Measurements from ENCODE around the gene KMT2C.
"Not testable (repeated sequence)": the region's sequence is repeated elsewhere in the genome, so short reads cannot be mapped to it uniquely, and the experiment has no call there.

The KMT2C gene

DNA sequence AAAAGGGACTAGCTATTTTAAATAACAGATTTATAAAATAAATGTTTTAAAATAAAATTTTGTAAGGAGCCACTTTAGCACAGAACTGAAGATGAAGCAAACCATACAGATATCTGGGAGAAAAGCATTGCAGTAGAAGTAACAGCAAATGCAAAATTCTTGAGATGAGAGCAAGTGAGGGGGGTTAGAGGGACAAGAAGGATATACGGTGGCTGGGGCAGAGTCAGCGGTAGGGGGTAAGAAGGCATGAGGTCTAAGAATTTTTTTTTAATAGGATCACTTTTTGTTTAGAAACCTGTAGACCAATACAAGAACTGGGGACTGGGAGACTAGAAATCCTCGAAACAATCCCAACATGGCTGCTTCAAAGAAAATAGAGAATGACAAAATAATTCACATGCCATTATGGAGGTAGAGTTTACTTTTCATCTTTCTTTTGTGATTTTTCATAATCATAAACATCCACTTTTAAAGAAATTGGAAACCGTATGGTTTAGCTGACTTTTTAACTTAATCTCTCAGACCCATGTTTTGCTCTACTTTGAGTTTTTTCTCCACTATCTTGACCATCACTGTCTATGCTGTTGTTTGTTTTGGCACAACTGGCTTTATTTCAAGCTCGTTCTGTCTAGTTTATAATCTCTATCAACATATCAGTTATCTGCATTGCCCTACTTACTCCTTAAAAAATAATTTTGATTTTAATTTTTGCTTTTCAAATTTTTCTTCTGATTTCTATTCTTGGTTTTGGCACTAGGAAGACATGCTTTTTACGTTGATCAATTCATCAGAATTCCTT is 73.5 kb downstream of the KMT2C start:
- DNase-seq (ENCODE audit: low read depth in 2 of 2): no peak

DNA sequence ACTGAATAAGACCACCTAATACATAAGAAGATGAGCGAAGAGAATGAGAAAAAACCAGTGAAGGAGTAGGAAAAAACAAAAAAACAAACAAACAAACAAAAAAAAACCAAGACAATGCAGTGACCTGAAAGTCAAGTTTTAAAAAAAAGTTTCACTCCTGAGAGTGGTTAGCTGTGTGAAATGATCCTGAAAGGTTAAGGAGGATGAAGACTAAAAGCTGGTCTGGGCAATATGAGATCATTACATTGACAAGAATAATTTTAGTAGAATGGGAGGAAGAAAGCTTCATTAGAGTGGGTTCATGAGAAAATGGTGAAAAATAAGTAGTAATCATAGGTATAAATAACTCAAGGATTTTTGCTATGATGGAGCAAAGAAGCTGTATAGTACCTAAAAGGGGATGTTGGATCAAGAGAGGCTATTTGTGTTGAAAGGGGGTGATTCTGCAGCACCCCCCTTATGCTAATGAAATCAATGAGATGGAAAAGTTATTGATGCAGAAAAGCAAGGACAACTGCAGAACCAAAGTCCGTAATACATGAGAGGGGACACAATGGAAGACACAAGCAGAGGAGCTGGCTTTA is 80.2 kb downstream of the KMT2C start:
- DNase-seq (ENCODE audit: low read depth in 2 of 2): no peak

DNA sequence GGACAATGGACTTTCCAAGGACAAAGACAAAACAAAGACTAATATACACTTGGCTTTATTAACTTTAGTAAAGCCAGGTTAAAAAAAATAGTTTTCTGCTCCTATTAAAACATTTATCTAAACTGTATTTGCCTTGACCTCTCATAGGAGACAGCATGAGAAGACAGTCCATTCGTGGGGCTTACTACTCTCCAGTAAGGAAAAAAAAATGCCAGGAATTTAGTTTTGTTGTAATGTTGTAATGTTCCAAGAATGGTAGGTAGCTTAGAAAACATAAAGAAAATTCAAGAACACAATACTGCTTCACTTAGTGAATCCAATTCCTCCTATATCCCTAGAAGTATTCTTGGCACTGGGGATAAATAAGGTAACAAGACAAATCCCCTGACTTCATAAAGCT is 81.7 kb downstream of the KMT2C start:
- no peak for DNase-seq (ENCODE audit: low read depth in 2 of 2)

DNA sequence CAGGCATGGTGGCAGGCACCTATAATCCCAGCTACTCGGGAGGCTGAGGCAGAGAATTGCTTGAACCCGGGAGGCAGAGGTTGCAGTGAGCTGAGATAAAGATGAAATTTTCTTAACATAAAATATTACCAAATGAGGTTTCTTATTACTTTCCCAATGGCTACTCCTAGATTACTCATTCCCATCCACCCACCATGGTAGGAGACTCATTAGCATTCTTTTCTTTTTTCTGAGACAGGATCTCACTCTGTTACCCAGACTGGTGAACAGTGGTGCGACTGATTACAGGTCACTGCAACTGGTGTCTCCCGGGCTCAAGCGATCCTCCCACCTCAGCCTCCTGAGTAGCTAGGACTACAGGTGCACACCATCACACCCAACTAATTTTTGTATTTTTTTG is 82.5 kb downstream of the KMT2C start:
- DNase-seq (ENCODE audit: low read depth in 2 of 2): not testable (repeated sequence)

DNA sequence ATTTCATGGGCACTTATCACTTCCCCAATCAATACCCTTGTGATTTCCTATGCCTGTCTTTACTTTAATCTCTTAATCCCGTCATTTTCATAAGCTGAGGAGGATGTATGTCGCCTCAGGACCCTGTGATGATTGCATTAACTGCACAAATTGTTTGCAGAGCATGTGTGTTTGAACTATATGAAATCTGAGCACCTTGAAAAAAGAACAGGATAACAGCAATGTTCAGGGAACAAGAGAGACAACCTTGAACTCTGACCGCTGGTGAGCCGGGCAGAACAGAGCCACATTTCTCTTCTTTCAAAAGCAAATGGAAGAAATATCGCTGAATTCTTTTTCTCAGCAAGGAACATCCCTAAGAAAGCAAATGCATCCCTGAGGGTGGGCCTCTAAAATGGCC is 84.1 kb downstream of the KMT2C start:
- DNase-seq (ENCODE audit: low read depth in 2 of 2): not testable (repeated sequence)

DNA sequence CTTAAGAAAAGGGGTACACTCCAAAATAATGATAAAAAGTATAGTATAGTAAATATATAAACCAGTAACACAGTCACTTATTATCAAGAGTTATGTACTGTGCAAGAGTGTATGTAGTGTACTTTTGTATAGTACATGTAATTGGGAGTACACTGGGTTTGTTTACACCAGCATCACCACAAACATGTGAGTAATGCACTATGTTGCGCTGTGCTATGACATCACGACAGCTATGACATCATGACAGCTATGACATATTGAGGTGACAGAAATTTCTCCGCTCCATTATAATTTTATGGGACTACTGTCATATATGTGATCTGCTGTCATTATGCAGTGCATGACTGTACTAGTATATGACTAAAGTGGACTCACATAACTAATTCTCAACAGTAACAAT is 84.6 kb downstream of the KMT2C start:
- DNase-seq (ENCODE audit: low read depth in 2 of 2): no peak

DNA sequence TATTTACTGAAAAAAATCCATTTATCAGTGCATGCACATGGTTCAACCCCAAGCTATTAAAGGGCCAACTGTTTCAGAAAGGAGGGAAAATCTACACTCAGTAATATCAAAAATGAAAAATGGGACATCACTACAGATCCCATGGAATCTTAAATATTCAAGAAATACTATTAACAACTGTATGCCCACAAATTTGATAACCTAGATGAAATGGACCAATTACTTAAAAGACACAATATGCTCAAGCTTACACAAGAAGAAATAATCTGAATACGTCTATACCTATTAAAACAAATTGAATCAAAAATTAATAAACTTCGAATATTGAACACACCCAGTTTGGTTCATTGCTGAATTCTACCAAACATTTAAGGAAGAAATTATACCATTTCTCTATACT is 87.9 kb downstream of the KMT2C start:
- no peak for DNase-seq (ENCODE audit: low read depth in 2 of 2)

DNA sequence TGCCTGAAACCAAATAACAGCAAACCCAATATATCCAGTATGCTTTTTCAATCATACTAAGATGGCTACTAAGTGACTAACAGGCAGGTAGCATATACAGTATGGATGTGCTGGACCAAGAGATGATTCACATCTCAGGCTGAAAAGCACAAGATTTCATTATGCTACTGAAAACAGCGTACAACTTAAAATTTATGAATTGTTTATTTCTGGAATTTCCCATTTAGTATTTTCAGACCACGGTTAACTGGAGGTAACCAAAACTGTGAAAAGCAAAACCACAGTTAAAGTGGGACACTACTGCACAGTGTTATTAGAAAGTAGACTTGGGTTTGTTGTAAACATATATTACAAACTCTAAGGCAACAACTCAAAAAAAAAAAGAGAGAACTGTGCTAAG is 91.5 kb downstream of the KMT2C start:
- no peak for DNase-seq (ENCODE audit: low read depth in 2 of 2)

DNA sequence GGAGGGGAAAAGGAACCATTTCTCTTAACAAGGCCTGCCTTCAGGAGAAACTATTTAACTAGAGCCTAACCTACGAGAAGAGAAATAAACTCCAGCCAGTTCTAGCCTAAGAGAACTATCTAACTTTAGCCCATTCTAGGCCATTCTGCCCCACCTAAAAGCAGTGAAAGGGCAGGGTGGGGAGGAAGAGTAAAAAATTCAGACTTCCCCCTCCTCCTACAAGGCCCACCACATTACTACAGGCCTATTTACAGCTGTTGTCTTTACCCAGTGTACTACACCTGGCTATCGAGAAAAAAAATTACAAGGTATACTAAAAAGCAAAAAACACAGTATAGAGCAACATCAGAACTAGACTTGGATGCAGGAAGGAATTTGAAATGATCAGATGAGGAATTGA is 93.0 kb downstream of the KMT2C start:
- no peak for DNase-seq (ENCODE audit: low read depth in 2 of 2)

DNA sequence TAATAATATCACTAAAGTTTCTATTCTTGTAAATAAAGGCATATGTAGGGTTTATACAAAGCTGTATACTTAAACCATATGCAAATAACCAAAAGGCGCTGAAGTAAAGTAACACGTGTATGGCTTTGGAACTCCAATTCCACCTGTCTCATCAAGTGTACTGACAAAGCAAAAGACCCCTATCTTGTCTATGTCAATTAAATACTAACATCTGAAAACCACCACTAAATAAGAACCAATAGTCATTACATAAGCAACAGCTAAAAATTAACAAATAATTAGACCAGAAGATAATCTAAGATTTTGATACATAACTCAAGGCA is 93.9 kb downstream of the KMT2C start:
- DNase-seq (ENCODE audit: low read depth in 2 of 2): no peak

DNA sequence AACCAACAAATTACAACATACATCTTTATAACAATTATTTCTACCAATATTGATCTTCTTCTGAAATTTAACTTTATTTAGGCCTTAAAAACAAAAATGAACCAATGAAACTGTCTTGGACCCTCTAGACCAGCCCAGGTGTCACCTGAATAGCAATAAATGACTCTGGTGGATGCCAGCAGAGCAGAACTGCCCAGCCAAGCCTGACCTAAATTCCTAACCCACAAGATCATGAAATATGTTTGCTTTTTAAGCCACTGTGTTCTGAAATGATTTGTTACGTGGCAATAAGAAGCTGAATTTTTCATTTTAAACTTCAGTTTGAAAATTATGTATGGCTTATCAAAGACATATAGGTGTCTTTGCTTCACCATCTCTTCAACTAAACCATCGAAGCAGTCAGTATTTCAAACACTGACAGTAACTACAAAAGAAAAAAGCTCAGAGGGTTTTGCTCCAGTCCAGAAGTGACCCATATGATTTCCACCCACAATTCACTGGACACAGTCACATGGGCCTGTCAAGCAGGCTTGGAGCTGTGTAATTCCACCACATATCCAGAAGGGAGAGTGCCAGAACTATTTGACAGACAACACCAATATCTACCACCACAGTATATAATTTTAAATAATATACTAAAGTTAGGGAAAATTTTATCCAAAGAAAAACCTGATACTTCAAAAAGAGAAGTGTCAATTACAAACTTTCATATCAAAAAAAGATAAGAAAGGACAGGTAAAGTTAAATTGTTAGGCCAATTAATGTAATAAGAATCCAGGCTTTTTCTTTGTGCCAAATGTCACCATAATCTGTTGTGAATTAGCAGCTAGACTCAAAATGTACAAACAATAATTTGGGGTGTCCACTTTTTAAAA is 94.5 kb downstream of the KMT2C start:
- no peak for DNase-seq (ENCODE audit: low read depth in 2 of 2)

DNA sequence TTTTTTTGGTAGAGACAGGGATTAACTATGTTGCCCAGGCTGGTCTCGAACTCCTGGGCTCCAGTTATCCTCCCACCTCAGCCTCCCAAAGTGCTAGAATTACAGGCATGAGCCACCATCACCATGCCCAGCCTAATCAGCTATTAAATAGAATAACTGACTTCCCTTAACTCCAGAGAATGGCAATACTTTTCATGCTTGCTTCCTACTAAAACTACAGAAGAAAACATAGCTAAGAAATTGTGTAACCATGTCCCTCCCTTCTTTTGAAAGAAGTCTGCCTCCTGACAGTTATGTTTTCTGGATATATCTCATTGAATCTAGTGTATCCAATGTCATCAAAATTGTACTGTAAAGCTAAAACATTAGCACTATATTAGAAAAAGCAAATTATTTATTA is 95.6 kb downstream of the KMT2C start:
- DNase-seq (ENCODE audit: low read depth in 2 of 2): no peak

DNA sequence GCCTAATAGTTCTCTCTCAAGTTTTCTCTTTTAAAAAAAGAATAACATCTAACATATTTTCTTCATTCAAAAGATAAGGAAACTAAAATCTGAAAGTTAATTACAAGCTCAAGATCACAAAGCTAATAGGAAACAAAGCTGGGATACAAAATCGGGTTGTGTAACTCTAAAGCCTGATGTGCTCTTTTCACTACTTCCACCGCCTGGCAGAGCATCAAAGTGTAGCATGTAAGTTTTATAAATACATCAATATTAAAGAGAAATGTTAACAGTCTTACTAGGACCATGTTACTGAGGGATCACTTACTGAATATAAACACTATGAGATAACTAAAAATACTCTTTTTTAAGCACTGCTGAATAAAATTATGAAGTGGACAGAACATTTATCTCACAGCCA is 97.2 kb downstream of the KMT2C start:
- no peak for DNase-seq (ENCODE audit: low read depth in 2 of 2)

DNA sequence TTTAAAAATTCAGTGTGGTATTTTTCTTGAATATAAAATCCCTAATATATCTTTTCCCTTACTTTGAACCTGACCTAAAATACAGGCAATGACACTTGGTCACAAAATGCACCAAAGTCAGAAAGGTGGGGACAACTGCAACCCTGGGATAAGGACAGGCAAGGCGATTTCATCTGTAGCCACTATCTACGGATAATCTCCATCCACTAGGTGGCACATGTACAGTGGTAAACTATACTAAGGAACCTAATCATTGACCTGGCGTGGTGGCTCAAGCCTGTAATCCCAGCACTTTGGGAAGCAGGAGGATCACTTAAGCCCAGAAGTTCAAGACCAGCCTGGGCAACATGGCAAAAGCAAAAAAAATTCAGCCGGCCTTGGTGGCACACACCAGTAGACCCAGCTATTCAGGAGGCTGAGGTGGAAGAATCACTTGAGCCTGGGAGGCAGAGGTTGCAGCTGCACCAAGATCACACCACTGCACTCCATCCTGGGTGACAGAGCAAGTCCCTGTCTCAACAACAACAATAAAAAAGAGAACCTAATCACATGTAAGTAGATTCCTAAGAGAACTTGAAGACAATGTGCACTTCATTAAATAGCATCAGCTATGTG is 98.9 kb downstream of the KMT2C start:
- DNase-seq (ENCODE audit: low read depth in 2 of 2): no peak

DNA sequence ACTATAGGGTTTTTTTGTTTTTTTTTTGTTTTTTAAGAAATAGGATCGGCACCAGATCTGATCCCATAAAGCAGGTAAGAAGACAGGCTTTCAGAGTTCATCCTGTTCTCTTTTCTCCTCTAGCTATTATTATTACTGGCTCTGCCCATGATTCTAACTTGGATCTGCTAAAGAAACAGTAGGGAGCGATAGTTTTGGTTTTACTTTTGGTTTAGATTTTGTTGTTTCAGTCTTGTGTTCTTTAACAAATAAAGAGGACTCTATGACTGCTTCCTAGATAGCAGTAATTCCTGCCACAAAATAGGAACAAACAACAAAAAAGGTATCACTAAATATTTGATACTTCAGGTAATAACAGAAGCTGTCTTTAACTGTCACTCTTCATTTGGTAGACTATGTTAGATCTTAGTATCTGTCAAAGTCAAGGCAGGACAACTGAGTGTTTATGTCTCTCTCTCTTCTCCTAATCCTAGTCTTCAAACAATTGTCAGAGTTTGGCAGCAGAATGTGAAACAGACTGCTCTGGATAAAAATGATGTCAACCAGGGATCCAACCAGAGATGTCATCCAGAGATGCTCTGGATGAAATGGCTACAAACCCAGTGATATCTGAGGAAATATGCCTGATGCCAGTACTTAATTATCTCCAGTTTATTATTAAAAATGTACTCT is 99.8 kb downstream of the KMT2C start:
- no peak for DNase-seq (ENCODE audit: low read depth in 2 of 2)

DNA sequence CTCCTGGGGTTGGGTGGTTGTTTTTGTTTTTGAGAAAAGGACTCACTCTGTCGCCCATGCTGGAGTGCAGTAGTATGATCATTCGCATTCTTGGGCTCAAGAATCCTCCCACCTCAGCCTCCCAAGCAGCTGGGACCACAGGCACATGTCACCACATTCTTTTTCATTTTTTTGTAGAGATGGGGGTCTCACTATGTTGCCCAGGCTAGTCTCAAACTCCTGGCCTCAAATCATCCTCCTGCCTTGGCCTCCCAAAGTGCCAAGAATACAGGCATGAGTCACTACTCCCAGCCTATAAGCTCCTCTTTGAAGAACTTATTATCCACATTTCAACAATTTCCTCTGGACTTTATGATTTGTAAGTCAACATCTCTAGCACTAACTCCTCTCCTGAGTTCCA is 102.7 kb downstream of the KMT2C start:
- DNase-seq (ENCODE audit: low read depth in 2 of 2): no peak

DNA sequence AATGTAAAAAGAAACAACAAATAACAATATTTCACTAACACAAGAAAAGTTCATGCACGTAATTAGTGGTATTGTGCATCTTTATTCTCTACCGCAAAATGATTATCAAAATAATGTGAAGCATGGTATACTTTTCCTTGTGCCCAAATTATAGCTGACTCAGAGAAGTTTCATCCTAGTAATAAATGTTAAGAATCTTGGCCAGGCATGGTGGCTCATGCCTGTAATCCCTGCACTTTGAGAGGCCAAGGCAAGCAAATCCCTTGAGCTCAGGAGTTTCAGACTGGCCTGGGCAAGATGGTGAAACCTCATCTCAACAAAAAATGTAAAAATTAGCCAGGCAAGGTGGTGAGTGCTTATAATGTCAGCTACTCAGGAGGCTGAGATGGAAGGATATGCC is 105.0 kb downstream of the KMT2C start:
- DNase-seq (ENCODE audit: low read depth in 2 of 2): no peak

DNA sequence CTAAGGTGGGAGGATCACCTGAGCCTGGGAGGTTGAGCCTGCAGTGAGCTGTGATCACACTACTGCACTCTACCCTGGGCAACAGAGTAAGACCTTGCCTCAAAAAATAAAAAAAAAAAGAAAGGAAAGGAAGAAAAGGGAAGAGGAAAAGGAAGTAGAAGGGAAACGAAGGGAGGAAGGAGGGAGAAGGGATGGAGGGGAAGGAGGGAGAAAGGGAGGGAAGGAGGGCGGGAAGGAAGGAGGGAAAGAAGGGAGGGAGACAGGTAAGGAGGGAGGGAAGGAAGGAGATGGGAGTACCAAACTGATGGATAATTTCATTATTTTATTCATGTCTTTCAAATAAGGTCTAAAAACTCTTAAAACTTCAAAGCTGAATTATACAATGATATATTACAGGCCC is 106.3 kb downstream of the KMT2C start:
- no peak for DNase-seq (ENCODE audit: low read depth in 2 of 2)

DNA sequence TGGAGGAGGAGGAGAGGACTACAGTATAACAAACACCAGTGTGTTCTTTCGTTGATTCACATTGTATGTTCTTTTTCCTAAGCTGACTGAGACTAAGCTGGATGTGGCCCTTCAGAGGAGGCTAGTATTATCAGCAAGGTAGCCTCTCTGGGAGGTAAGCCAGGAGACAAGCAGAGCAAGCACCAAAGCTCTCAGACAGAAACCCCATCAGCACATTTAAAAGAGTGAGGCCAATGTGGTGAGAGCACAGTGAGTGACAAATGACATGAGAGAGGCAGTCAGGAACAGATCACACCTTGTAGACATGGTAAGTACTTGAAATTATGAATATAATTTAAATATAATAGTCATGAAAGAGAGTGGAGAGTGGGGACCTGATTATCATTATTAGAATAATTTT is 107.6 kb downstream of the KMT2C start:
- DNase-seq (ENCODE audit: low read depth in 2 of 2): no peak

DNA sequence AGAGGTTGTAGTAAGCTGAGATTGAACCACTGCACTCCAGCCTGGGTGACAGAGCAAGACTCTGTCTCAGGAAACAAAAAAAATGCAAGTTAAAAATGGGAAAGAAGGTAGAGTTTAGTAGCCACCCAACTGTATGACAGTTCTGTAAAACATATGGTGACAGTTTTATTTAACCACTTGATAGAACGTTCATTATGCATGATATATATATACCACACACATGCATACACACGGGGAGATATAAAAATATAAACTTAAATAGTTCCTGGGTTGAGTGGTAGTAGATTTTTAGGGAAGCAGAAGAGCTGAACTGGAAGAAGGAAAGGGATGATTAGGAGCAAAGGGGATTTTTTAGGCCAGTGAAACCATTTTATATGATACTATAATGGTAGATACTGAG is 120.0 kb downstream of the KMT2C start:
- DNase-seq (ENCODE audit: low read depth in 2 of 2): no peak

DNA sequence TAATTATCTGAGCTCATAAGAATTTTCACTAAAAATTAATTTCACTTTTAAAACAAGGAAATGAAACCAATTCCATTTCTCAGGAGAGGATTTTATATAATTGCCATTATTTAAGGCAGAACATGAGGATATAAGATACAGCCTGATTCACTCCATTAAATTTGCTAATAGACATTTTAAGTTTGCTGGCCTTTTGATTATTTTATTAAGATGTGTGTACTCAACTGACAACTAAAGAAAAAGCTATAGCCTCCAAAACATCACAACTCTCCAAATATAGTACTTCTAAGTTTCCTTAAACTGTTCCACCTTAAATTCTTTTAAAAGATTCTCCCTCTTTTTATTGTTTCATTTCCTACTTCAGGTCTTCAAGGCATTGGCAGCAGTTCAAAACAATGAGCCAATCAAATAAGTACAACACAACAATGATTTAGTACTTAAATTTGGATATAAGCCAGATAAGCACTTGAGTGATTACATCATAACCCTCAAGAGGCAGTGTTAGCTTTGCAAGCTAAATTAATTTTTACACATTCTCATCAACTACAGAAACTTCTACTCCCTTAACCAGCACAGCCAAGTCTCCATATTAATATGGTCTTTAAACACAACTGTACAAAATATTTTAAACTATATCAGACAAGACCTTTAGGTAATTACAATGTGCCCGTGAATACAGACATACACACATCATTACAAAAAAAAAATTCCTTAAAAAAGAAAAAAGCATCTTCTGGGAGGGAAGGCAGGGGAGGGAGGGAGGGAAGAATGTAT is 121.8 kb downstream of the KMT2C start:
- DNase-seq (ENCODE audit: low read depth in 2 of 2): no peak
